CD8-positive, alpha-beta memory T cell (primary cell): ENCODE results near the gene OR8H3. TPM values are rescaled to one million over a fixed set of nuclear protein-coding genes. Genes with fewer than 3 reads are reported as not detected.

Experiments used
- CTCF ChIA-PET: fragments of 350-600 bp; sonication (Branson Sonifier 250); formaldehyde crosslinking; loops from one replicate; lab custom pipeline; 2021; ENCODE audit warnings: antibody characterized with exemption; lab: Charles Lee
- POLR2A ChIA-PET: fragments of 350-600 bp; sonication (Branson Sonifier 250); formaldehyde crosslinking; loops from one replicate; lab custom pipeline; 2021; ENCODE audit warnings: antibody characterized with exemption; lab: Charles Lee
- DNase-seq, 5 donors: peaks; one replicate each; pipeline versions ENCODE4 v3.0.0 to v3.0.0-alpha.2; 2020 to 2022; ENCODE audit warnings: mixed read lengths in 1 of 5
- H3K27ac ChIP-seq: one replicate; pipeline ENCODE4 v1.7.0; 2013; ENCODE audit warnings: low read depth, mild to moderate bottlenecking, low read length, moderate library complexity
- H3K27me3 ChIP-seq: 2 replicates; pipeline ENCODE4 v1.7.0; 2013; ENCODE audit warnings: low read length, mild to moderate bottlenecking; ENCODE audit not compliant: insufficient read depth, poor library complexity, severe bottlenecking
- H3K36me3 ChIP-seq: 2 replicates; pipeline ENCODE4 v1.7.0; 2013; ENCODE audit warnings: mild to moderate bottlenecking, low read length, moderate library complexity; ENCODE audit not compliant: insufficient read depth
- H3K4me1 ChIP-seq: 2 replicates; pipeline ENCODE4 v1.7.0; 2013; ENCODE audit warnings: mild to moderate bottlenecking, low read length, moderate library complexity; ENCODE audit not compliant: insufficient read depth
- H3K4me3 ChIP-seq: 2 replicates; pipeline ENCODE4 v1.7.0; 2013; ENCODE audit warnings: mild to moderate bottlenecking, low read length
- H3K9me3 ChIP-seq: 2 replicates; pipeline ENCODE4 v1.7.0; 2013; ENCODE audit warnings: mild to moderate bottlenecking, low read length
- H3K27ac Mint-ChIP-seq, 8 donors: one replicate each; pipeline ENCODE4 v1.8.0; 2020 to 2021; ENCODE audit warnings: mixed read lengths in 8 of 8, mild to moderate bottlenecking in 6 of 8, inconsistent platforms in 3 of 8, moderate library complexity in 3 of 8
- H3K27me3 Mint-ChIP-seq, 2 donors: one replicate each; pipeline ENCODE4 v1.8.0; 2020 to 2021; ENCODE audit warnings: mixed read lengths in 2 of 2, mild to moderate bottlenecking in 1 of 2, moderate library complexity in 1 of 2
- H3K36me3 Mint-ChIP-seq, 3 donors: one replicate each; pipeline ENCODE4 v1.8.0; 2020 to 2021; ENCODE audit warnings: mixed read lengths in 3 of 3, inconsistent platforms in 1 of 3, mild to moderate bottlenecking in 1 of 3
- H3K4me1 Mint-ChIP-seq, 3 donors: one replicate each; pipeline ENCODE4 v1.8.0; 2020 to 2021; ENCODE audit warnings: mixed read lengths in 3 of 3, inconsistent platforms in 1 of 3, mild to moderate bottlenecking in 1 of 3
- H3K4me3 Mint-ChIP-seq, 7 donors: one replicate each; pipeline ENCODE4 v1.8.0; 2020 to 2021; ENCODE audit warnings: mixed read lengths in 7 of 7, mild to moderate bottlenecking in 6 of 7, moderate library complexity in 4 of 7, inconsistent platforms in 2 of 7
- H3K9me3 Mint-ChIP-seq, 5 donors: one replicate each; pipeline ENCODE4 v1.8.0; 2020 to 2022; ENCODE audit warnings: mixed read lengths in 5 of 5, mild to moderate bottlenecking in 3 of 5, moderate library complexity in 2 of 5, inconsistent platforms in 1 of 5
- polyA plus RNA-seq: library from polyadenylated mRNA; unstranded; fragments of 300-500 nt; fragmentation: Illumina TruSeq; gene quantifications from one replicate; pipeline ENCODE4 v1.2.3, GENCODE V29; 2021
- total RNA-seq, 2 experiments: library from RNA; stranded (reverse); gene quantifications; one replicate each; pipeline ENCODE4 v1.2.3, GENCODE V29; 2021

OR8H3 gene
- total and polyA plus RNA-seq, 3 experiments from 2014 or later = not detected

DNA sequence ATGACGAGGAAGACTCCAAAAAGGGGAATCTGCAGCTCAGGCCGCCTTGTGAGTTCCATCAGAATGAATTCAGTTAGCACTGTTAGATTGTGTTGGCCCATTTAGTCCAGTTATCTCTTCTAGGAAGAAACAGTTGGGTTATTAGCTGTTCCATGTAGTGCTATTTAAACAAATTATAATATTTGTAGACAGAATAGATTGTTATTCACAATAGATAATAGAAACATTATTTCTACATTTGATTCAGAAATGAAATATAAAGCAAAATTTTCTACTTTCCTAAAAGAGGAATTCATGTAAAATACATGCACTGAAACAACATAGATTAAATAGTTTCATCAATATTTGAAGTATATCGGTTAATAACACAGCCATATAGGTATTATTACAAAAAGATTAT lies 38.0 kb downstream of the OR8H3 start, which contains the start of gene OR8K5:
TSS of gene OR8K5 (minus strand) at position 101 of the 400 bp plus-strand sequence. CDS start at position 101, 0 bp downstream.
- H3K4me3 Mint-ChIP-seq = no peak within 1 kb of the TSS
- POLR2A ChIA-PET = no interaction called here

DNA sequence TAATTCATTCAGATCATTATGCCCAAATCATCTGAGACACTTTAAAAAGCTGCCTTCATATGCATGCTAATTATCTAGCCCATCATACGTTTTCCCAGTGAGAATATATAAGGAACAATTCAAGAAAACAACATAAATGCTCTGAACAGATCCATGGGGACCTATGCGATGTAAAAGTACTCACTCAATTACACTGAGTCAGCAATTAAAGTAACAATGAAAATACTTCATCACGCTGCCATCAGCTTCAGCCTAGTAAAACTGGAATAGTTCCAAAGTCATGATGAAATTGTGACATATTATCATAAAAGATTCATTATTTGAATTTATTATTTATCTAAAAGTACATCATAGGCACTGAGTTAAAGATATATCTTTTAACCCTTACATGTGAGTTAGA lies 41.6 kb downstream of the OR8H3 start:
- Mint-ChIP-seq H3K4me3 (no peak overlapping the region), H3K4me1 (no peaks in the 10 kb centered on the region), H3K9me3 (peaks cover 2 to 48% (median 16%) of the 10 kb centered on the region in 5 donors), H3K27me3 (no peaks in the 10 kb centered on the region), H3K36me3 (no peaks in the 10 kb centered on the region), H3K27ac (peak overlapping the region in 1 of 8 donors; percentile 2)
- no peaks in the 10 kb centered on the region for H3K27me3 ChIP-seq
- no peaks in the 10 kb centered on the region for H3K36me3 ChIP-seq
- no peak for DNase-seq
- H3K4me1 ChIP-seq = no peaks in the 10 kb centered on the region
- H3K4me3 ChIP-seq = no peak overlapping the region
- no peaks in the 10 kb centered on the region for H3K9me3 ChIP-seq
- CTCF ChIA-PET = no interaction called here
- H3K27ac ChIP-seq = no peak overlapping the region
- POLR2A ChIA-PET = no interaction called here

More for the DNA sequence above, 38.0 kb downstream of the OR8H3 start, which contains the start of gene OR8K5:
- H3K27ac ChIP-seq = no peak within 1 kb of the TSS
- Mint-ChIP-seq H3K36me3 (no peaks in the 10 kb centered on the region), H3K27ac (no peak within 1 kb of the TSS), H3K9me3 (peaks cover 12 to 44% (median 19%) of the 10 kb centered on the region in 5 donors), H3K27me3 (no peaks in the 10 kb centered on the region), H3K4me1 (no peaks in the 10 kb centered on the region)
- H3K4me1 ChIP-seq = no peaks in the 10 kb centered on the region
- no peak within 1 kb of the TSS for H3K4me3 ChIP-seq
- no peaks in the 10 kb centered on the region for H3K27me3 ChIP-seq
- CTCF ChIA-PET = no interaction called here
- no peaks in the 10 kb centered on the region for H3K36me3 ChIP-seq
- H3K9me3 ChIP-seq = no peaks in the 10 kb centered on the region
- no peak for DNase-seq

DNA sequence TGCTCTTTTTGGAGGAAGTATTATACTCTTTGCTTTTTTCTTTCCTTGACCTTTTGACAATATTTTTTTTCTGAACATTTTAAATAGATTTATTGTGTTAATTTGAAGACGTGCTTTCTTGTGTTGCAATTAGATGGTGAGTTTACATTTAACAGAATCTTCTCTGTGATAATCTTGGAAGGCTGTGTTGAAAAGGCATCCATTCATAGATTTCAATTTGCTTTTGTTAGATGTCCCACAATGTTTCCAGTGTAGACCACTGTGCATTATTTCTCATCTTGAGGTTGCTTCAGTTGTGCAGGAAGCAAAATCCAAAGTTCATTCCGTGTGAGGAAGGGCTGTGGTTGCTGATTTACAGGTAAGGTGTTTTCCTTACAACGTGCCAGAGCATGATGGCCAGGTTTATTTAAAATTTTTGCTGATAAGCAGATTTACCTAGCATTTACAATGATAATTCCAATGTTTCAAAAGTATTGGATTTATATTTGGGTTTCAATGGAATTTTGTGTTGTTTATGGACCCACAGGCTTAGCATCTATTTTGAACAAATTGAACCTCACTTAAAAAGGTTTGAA lies 50.2 kb downstream of the OR8H3 start:
- POLR2A ChIA-PET = no interaction called here
- no peak overlapping the region for H3K4me3 ChIP-seq
- H3K4me1 ChIP-seq = no peaks in the 10 kb centered on the region
- H3K27ac ChIP-seq = no peak overlapping the region
- CTCF ChIA-PET = no interaction called here
- no peaks in the 10 kb centered on the region for H3K9me3 ChIP-seq
- no peaks in the 10 kb centered on the region for H3K4me1 Mint-ChIP-seq
- H3K9me3 Mint-ChIP-seq = peaks cover 2 to 36% (median 16%) of the 10 kb centered on the region in 5 donors
- no peaks in the 10 kb centered on the region for H3K27me3 Mint-ChIP-seq
- H3K27me3 ChIP-seq = no peaks in the 10 kb centered on the region
- DNase-seq = no peak
- H3K27ac Mint-ChIP-seq = no peak overlapping the region
- H3K4me3 Mint-ChIP-seq = no peak overlapping the region
- H3K36me3 Mint-ChIP-seq = no peaks in the 10 kb centered on the region
- H3K36me3 ChIP-seq = no peaks in the 10 kb centered on the region

Other genes with a start within 250 kb of the OR8H3 start
- not detected for gene TRIM51, start 239.1 kb upstream of the OR8H3 start, total RNA-seq
- not detected for gene TRIM51, start 239.1 kb upstream of the OR8H3 start, polyA plus RNA-seq
- gene OR5W2, start 207.8 kb upstream of the OR8H3 start, total RNA-seq = not detected
- gene OR5W2, start 207.8 kb upstream of the OR8H3 start, polyA plus RNA-seq = not detected
- gene OR5I1, start 186.0 kb upstream of the OR8H3 start, total RNA-seq = not detected
- gene OR5I1, start 186.0 kb upstream of the OR8H3 start, polyA plus RNA-seq = not detected
- not detected for gene OR10AG1, start 152.4 kb upstream of the OR8H3 start, total RNA-seq
- gene OR10AG1, start 152.4 kb upstream of the OR8H3 start, polyA plus RNA-seq = not detected
- not detected for gene OR5F1, start 127.7 kb upstream of the OR8H3 start, total RNA-seq
- gene OR5F1, start 127.7 kb upstream of the OR8H3 start, polyA plus RNA-seq = not detected
- not detected for gene OR5AS1, start 94.7 kb upstream of the OR8H3 start, total RNA-seq
- gene OR5AS1, start 94.7 kb upstream of the OR8H3 start, polyA plus RNA-seq = not detected
- gene OR8I2, start 29.1 kb upstream of the OR8H3 start, total RNA-seq = not detected
- gene OR8I2, start 29.1 kb upstream of the OR8H3 start, polyA plus RNA-seq = not detected
- not detected for gene OR8H2, start 18.7 kb upstream of the OR8H3 start, total RNA-seq
- gene OR8H2, start 18.7 kb upstream of the OR8H3 start, polyA plus RNA-seq = not detected
- not detected for gene OR8J3, start 17.8 kb downstream of the OR8H3 start, total RNA-seq
- not detected for gene OR8J3, start 17.8 kb downstream of the OR8H3 start, polyA plus RNA-seq
- gene OR8K5, start 37.9 kb downstream of the OR8H3 start, total RNA-seq = not detected
- gene OR8K5, start 37.9 kb downstream of the OR8H3 start, polyA plus RNA-seq = not detected
- gene OR5J2, start 54.2 kb downstream of the OR8H3 start, total RNA-seq = not detected
- gene OR5J2, start 54.2 kb downstream of the OR8H3 start, polyA plus RNA-seq = not detected
- gene OR5T2, start 111.9 kb downstream of the OR8H3 start, total RNA-seq = not detected
- not detected for gene OR5T2, start 111.9 kb downstream of the OR8H3 start, polyA plus RNA-seq
- not detected for gene OR5T3, start 129.9 kb downstream of the OR8H3 start, total RNA-seq
- gene OR5T3, start 129.9 kb downstream of the OR8H3 start, polyA plus RNA-seq = not detected
- not detected for gene OR5T1, start 151.8 kb downstream of the OR8H3 start, total RNA-seq
- gene OR5T1, start 151.8 kb downstream of the OR8H3 start, polyA plus RNA-seq = not detected
- not detected for gene OR8H1, start 169.9 kb downstream of the OR8H3 start, total RNA-seq
- gene OR8H1, start 169.9 kb downstream of the OR8H3 start, polyA plus RNA-seq = not detected
- gene OR8K3, start 192.8 kb downstream of the OR8H3 start, total RNA-seq = not detected
- gene OR8K3, start 192.8 kb downstream of the OR8H3 start, polyA plus RNA-seq = not detected
- not detected for gene OR8K1, start 223.7 kb downstream of the OR8H3 start, total RNA-seq
- gene OR8K1, start 223.7 kb downstream of the OR8H3 start, polyA plus RNA-seq = not detected
- not detected for gene OR8J1, start 231.9 kb downstream of the OR8H3 start, total RNA-seq
- not detected for gene OR8J1, start 231.9 kb downstream of the OR8H3 start, polyA plus RNA-seq